Muscle of back (tissue), 10 donors: ENCODE data around the gene WDR90. TPM values are rescaled to one million over a fixed set of nuclear protein-coding genes. Genes with fewer than 3 reads are reported as not detected.

Source experiments
- polyA plus RNA-seq, 10 donors: library from polyadenylated mRNA; unstranded; fragments of 120-200 nt; gene quantifications; one replicate each; pipeline ENCODE4 v1.2.1, GENCODE V29; 2013; ENCODE audit not compliant: insufficient read length in 10 of 10

Gene WDR90
- polyA plus RNA-seq, 10 donors, result 10.7 to 26.2 (median 17.5) TPM

Other genes starting within 250 kb of the WDR90 start
- 10 to 100 TPM in 6 of 10 donors, 1 to 10 TPM in 4; 6.2 to 17.1 (median 10.6) TPM for gene DECR2, start 247.5 kb upstream of the WDR90 start, polyA plus RNA-seq
- gene RAB11FIP3, start 223.7 kb upstream of the WDR90 start, polyA plus RNA-seq, result 10 to 100 TPM; 20.3 to 33.9 (median 28.5) TPM
- gene CAPN15, start 121.7 kb upstream of the WDR90 start, polyA plus RNA-seq, result 10 to 100 TPM; 14.3 to 30.0 (median 24.0) TPM
- gene PRR35, start 89.0 kb upstream of the WDR90 start, polyA plus RNA-seq, result under 1 TPM in 5 of 10 donors, not detected in 5; 0.09 to 0.25 (median 0.12) TPM
- gene NHLRC4, start 82.4 kb upstream of the WDR90 start, polyA plus RNA-seq, result 1 to 10 TPM in 5 of 10 donors, under 1 TPM in 5; 0.77 to 1.5 (median 0.98) TPM
- gene PIGQ, start 79.4 kb upstream of the WDR90 start, polyA plus RNA-seq, result 10 to 100 TPM; 12.5 to 25.3 (median 16.8) TPM
- 10 to 100 TPM in 8 of 10 donors, 1 to 10 TPM in 2; 8.9 to 15.7 (median 10.8) TPM for gene RAB40C, start 59.3 kb upstream of the WDR90 start, polyA plus RNA-seq
- gene WFIKKN1, start 18.4 kb upstream of the WDR90 start, polyA plus RNA-seq, result under 1 TPM; 0.18 to 0.79 (median 0.40) TPM
- gene METTL26, start 13.1 kb upstream of the WDR90 start, polyA plus RNA-seq, result 10 to 100 TPM; 28.0 to 61.3 (median 40.0) TPM
- gene MCRIP2, start 7.5 kb upstream of the WDR90 start, polyA plus RNA-seq, result 10 to 100 TPM in 4 of 10 donors, 1 to 10 TPM in 6; 8.0 to 12.5 (median 9.8) TPM
- 10 to 100 TPM; 34.3 to 74.1 (median 54.4) TPM for gene RHOT2, start 18.8 kb downstream of the WDR90 start, polyA plus RNA-seq
- gene RHBDL1, start 26.3 kb downstream of the WDR90 start, polyA plus RNA-seq, result 1 to 10 TPM in 8 of 10 donors, under 1 TPM in 2; 0.85 to 1.8 (median 1.2) TPM
- 100 to 1,000 TPM in 4 of 10 donors, 10 to 100 TPM in 6; 73.3 to 119 (median 98.5) TPM for gene STUB1, start 31.0 kb downstream of the WDR90 start, polyA plus RNA-seq
- gene JMJD8, start 35.0 kb downstream of the WDR90 start, polyA plus RNA-seq, result 10 to 100 TPM; 23.1 to 41.3 (median 29.5) TPM
- gene WDR24, start 41.0 kb downstream of the WDR90 start, polyA plus RNA-seq, result 1 to 10 TPM; 5.0 to 8.6 (median 7.1) TPM
- gene FBXL16, start 56.4 kb downstream of the WDR90 start, polyA plus RNA-seq, result 1 to 10 TPM in 2 of 10 donors, under 1 TPM in 8; 0.22 to 1.1 (median 0.44) TPM
- gene METRN, start 65.8 kb downstream of the WDR90 start, polyA plus RNA-seq, result 10 to 100 TPM; 18.5 to 34.8 (median 27.3) TPM
- 10 to 100 TPM in 6 of 10 donors, 1 to 10 TPM in 4; 6.4 to 18.5 (median 12.9) TPM for gene ANTKMT, start 71.8 kb downstream of the WDR90 start, polyA plus RNA-seq
- gene CCDC78, start 77.1 kb downstream of the WDR90 start, polyA plus RNA-seq, result 1 to 10 TPM in 4 of 10 donors, under 1 TPM in 6; 0.59 to 2.1 (median 0.96) TPM
- 1 to 10 TPM; 1.3 to 6.8 (median 2.0) TPM for gene HAGHL, start 77.7 kb downstream of the WDR90 start, polyA plus RNA-seq
- gene CIAO3, start 91.6 kb downstream of the WDR90 start, polyA plus RNA-seq, result 10 to 100 TPM; 11.4 to 17.5 (median 15.0) TPM
- gene MSLN, start 111.4 kb downstream of the WDR90 start, polyA plus RNA-seq, result 1 to 10 TPM in 2 of 10 donors, under 1 TPM in 8; 0.28 to 3.8 (median 0.55) TPM
- 10 to 100 TPM in 2 of 10 donors, 1 to 10 TPM in 8; 6.8 to 13.7 (median 9.0) TPM for gene RPUSD1, start 139.0 kb downstream of the WDR90 start, polyA plus RNA-seq
- gene CHTF18, start 139.3 kb downstream of the WDR90 start, polyA plus RNA-seq, result 10 to 100 TPM in 9 of 10 donors, 1 to 10 TPM in 1; 9.3 to 20.5 (median 14.5) TPM
- under 1 TPM in 1 of 10 donors, not detected in 9; 0.16 TPM for gene GNG13, start 151.4 kb downstream of the WDR90 start, polyA plus RNA-seq